ENCODE results near the gene HGFAC. TPM values are rescaled to one million over a fixed set of nuclear protein-coding genes. Genes with fewer than 3 reads are reported as not detected.

The HGFAC gene
- polyA plus RNA-seq, 3 donors: 0.24 to 0.46 TPM; not detected in 1

DNA sequence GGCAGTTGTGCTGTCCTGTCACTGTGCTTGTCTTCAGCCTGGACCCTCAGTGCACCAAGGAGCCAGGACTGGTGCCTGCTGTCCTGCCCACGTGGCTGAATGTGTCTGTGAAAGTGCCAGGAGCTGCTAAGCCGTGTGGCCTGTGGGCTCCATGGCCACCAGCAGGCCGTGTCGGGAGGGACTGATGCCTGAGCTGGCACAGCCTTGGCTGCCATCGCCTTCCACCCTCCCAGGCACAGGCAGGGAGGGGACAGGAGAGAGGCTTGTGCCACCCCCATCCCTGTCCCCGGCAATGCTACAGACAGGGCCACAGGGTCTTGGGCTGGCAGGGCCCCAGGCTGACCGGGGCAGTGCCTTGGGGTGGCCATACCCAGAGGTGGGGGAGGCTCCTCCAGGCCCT, 46.1 kb downstream of the HGFAC start:
- 63 to 85% (median 85%) methylated on average over 7 of the region's 7 CpGs for WGBS, 3 donors
- no peak overlapping the region for H3K27ac ChIP-seq (ENCODE audit: low read depth, low read length)

DNA sequence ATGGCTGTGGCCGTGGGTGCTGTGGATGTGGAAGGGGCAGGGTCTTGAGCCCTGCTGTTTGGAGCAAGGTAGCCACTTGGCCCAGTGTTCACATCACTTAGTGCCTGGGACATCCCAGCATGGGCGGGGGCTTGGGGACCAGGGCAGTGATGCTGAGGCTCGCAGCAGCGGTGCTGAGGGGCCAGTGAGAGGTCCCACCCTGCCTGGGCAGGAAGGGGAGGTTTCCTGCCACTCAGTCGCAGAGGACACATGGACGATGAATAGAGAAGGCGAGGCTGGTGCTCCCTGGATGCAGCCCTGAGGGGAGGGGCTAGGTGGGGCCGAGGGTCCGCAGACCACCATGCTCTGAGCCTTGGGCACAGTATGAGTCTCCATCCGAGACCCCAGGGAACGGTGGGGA, 47.1 kb downstream of the HGFAC start:
- WGBS, 3 donors: 32 to 74% (median 37%) methylated on average over 11 of the region's 11 CpGs
- H3K27ac ChIP-seq (ENCODE audit: low read depth, low read length): no peak overlapping the region

DNA sequence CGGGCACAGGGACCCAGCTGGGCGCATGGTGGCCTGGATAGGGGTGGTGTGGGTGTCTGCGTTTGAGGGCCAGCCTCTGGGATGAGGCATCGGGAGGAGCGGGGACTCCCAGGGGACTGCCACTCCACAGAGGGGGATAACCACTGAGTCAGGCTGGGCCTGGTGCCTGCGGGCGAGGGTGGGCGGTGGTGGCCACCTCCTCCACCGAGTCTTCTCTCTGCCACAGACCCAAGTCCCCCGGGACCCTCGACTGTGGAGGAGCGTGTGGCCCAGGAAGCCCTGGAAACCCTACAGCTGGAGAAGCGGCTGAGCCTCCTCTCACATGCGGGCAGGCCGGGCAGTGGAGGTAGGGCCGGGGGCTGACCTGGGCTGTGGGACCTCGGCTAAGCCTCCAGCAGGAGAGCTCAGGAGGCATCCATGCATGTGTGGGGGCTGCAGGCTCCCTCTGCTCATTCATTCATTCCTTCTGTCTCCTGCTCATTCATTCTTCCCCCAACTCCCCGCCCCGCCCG, 47.7 kb downstream of the HGFAC start:
- WGBS, 3 donors: 43 to 77% (median 54%) methylated on average over 19 to 20 of the region's 20 CpGs
- no peak overlapping the region for H3K27ac ChIP-seq (ENCODE audit: low read depth, low read length)

DNA sequence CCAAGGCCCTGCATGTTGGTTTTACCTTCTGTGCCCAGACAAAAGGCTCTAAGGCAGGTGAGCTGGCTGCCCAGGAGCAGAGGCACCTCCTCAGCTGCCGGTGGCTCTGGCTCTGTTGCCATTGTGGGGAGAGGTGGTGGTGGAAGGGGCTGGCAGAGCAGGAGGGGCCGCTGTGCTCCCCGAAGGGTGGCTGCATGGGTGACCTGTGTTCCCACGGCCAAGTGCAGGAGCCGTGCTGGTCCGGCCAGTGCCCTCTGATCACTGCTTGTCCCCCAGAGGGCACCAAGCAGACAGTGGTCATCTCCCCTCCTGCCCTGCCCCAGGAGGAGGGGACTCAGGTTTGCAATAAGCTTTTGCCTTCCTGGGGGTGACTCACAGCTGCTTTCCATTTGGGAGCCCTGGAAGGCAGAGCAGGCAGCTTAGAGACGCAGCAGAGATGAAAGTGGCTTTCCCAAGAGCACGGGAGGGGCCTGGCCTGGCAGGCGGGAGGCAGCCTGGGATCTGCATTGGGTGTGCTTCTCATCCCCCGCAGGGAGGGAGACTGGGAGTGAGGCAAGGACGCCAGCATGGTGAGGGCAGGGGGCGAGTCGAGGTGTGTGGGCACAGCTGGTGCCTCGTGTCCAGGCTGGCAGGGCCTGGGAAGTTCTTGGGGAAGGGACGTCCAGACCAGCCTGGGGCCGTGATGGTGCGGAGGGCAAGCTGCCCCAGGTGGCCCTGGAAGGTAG, 50.1 kb downstream of the HGFAC start:
- 61 to 87% (median 63%) methylated on average over 16 to 17 of the region's 17 CpGs for WGBS, 3 donors
- H3K27ac ChIP-seq (ENCODE audit: low read depth, low read length): no peak overlapping the region

DNA sequence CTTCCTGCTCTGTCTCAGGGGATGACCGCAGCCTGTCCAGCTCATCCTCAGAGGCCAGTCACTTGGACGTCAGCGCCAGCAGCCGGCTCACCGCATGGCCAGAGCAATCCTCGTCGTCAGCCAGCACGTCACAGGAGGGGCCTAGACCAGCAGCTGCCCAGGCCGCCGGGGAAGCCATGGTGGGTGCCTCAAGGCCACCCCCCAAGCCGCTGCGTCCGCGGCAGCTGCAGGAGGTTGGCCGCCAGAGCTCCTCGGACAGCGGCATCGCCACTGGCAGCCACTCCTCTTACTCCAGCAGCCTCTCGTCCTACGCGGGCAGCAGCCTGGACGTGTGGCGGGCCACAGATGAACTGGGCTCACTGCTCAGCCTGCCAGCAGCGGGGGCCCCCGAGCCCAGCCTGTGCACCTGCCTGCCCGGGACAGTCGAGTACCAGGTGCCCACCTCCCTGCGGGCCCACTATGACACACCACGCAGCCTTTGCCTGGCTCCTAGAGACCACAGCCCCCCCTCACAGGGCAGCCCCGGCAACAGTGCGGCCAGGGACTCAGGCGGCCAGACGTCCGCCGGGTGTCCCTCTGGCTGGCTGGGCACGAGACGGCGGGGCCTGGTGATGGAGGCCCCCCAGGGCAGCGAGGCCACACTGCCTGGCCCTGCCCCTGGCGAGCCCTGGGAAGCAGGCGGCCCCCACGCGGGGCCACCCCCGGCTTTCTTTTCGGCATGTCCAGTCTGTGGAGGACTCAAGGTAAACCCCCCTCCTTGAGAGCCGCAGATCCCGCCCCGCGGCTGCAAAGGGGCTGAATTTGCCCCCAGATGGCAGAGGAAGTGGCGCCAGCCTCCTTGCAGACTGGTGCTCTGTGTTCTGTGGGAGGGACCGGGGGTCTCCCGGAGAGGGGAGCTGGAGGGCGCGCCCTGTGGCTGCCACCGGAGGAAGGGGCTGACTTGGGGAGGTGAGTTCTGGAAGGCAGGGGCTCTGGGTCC, 51.3 kb downstream of the HGFAC start:
- 71 to 93% (median 73%) methylated on average over 50 to 55 of the region's 55 CpGs for WGBS, 3 donors

DNA sequence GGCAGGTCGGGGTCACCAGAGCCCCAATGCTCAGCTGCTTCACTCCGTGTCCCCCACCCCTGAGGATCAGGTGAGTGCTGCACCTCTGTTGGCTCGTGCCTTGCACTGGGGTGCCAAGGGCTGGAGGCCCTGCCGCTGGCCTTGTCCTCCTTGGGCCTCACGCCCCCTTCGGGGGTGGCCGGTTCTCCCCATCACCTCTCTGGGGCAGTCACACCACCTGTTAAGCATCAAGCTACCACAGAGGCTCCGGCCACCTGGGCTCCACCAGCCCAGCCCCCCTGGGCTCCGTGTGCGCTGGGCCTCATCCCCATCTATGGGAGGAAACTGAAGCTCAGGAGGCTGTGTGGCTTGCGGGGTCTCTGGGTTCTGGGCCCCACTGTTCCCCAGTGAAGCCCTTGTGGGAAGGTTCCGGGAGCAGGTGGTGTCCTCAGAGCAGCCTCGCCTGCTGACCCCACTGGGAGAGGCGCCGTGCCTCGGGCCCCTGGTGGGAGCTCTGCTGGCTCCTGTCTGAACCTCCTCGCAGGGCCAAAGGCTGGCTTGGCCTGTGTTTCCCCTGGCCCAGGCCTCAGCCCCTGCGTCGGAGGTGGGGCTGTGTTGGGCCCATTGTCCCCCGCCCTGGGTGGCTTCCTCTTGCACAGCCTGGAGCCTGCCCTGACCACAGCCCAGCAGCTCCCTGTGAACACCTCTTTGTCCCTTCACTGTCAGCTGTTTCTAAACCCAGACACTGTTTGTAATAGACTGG, 52.1 kb downstream of the HGFAC start:
- WGBS, 3 donors: 53 to 82% (median 54%) methylated on average over 19 to 20 of the region's 20 CpGs
- H3K27ac ChIP-seq (ENCODE audit: low read depth, low read length): no peak overlapping the region

More for the DNA sequence above, 51.3 kb downstream of the HGFAC start:
- no peak overlapping the region for H3K27ac ChIP-seq (ENCODE audit: low read depth, low read length)

DNA sequence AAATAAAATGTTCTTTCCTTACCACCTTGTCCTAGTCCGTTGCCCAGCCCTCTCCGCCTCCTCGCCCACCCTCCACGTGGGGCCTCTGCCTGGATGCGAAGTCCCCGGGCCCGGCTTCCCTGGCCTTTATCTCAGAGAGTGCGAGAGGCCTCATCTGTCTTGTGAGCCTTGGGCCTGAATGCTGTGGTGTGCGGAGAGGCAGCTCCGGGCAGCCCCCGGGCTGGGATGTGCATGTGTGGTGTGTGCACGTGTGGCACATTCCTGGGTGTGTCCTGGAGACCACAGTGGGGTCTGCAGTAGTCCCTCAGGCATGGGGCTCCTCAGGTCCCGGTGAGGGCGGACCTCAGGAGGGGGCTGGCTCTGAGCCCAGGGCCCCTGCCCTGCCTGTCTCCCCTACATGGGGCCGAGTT, 52.7 kb downstream of the HGFAC start:
- no peak overlapping the region for H3K27ac ChIP-seq (ENCODE audit: low read depth, low read length)
- 30 to 59% (median 36%) methylated on average over 13 to 15 of the region's 15 CpGs for WGBS, 3 donors

DNA sequence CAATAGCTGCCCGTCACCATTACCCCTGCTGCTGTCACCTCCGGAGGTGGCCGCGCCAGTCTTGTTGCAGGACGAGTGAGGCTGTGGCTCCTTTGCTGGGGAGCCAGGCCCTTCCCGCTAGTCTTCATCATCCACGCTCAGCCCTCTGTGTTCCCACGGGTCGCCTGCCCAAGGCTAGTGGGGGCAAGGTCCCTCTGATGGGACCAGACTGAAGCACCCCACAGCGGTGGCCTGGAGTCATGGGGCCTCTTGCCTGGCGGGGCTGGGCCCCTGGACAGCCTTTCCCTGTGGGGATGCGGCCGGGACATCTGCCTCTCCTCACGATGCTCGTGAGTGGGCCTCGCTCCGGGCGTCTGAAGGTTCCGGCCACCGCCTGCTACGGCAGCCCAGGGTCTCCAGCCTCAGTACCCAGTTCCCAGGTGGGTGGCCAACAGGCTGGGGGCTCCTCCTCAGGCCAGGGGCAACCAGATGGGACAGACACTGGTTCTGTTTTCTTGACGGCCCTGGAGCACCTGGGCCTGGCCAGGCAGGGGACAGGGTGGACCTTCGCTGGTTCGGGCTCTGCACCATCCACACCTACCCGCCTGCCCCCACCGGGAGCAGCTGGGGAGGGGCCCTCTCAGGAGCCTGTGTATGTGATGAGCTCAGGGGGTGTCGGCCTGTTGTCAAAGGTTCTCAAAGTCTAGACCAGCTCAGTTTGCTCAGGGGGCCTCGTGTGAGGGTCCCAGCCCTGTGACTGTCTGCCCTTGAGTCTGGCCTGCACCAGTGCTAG, 53.6 kb downstream of the HGFAC start:
- no peak overlapping the region for H3K27ac ChIP-seq (ENCODE audit: low read depth, low read length)
- 76 to 80% (median 77%) methylated on average over 27 to 28 of the region's 28 CpGs for WGBS, 3 donors

DNA sequence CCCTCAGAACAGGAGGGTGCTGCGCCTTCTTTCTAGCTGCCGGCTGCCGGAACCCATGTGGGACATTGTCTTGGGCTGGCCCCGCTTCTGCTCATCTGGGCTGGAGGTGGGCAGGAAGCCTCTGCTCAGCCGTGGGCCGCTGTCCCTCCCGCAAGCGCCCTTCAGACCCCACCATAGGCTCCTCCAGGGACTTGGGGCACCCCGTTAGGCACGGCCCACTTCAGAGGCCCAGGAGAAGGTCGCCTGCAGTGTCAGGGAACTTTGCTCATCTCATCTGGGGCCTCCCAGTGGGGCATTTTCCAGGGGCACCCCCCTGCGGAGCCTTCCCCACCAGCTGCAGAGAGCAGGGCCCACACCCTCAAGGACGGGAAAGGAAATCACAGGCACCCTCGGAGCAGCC, 54.3 kb downstream of the HGFAC start:
- 56 to 74% (median 71%) methylated on average over 14 of the region's 14 CpGs for WGBS, 3 donors
- no peak overlapping the region for H3K27ac ChIP-seq (ENCODE audit: low read depth, low read length)

DNA sequence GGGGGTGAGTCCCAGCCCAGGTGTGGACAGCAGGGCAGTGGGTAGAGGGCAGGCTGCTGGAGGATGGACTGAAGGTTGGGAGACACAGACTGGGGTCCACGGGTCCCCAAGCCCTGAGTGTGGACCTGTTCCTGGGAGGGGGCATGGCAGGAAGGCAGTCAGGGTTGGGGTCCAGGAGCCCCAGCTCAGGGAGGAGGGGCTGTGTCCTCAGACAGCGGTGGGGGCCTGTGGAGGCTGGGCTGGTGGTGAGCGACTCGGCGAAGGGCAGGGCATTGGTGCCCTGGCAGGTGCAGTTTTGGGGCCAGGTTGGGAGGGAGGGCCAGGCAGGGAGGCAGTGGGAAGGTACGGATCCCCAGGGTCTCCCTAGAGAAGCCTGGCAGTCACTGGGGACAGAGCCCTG, 55.3 kb downstream of the HGFAC start:
- 83 to 97% (median 84%) methylated on average over 6 of the region's 6 CpGs for WGBS, 3 donors
- no peak overlapping the region for H3K27ac ChIP-seq (ENCODE audit: low read depth, low read length)

DNA sequence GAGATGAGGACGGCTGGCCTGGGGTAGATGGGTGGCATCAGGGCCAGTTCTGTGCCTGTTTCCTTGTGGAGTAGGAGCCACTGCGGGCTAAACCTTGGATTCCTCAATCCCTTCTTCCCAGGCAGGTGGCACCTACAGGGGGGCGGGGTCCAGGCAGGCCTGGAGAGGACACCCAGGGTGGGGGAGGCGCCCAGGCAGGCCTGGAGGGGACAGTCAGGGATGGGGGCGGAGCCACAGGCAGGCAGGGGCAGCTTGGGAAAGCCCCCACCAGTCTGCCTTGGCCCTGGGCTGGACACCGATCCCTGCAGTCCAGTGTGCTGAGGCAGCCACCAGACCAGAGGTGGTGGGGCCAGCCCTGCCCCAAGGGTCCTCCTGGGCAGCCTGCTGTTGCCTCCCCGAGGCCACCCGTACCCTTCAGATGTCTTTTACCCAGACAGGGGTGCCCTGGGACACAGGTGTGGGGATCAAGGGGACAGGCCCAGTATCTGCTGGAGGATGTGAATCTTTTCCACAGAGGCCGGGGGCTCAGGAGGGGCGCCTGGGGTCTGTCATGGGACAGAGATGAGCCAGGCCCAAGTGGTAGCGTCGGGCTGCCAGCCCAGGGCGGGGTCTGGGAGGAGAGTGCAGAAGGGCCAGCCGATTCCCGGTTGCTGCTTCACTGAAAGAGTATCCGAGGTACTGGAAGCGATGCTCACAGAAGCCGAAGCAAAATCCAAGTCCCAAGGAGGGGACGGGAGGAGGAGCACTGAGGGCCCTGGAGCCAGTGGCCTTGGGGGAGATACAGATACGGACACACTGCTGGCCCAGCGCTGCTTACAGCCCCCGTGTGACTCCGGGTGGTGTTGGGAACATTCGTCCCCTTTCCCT, 56.0 kb downstream of the HGFAC start:
- H3K27ac ChIP-seq (ENCODE audit: low read depth, low read length): no peak overlapping the region
- WGBS, 3 donors: 76 to 78% (median 77%) methylated on average over 20 to 24 of the region's 24 CpGs

DNA sequence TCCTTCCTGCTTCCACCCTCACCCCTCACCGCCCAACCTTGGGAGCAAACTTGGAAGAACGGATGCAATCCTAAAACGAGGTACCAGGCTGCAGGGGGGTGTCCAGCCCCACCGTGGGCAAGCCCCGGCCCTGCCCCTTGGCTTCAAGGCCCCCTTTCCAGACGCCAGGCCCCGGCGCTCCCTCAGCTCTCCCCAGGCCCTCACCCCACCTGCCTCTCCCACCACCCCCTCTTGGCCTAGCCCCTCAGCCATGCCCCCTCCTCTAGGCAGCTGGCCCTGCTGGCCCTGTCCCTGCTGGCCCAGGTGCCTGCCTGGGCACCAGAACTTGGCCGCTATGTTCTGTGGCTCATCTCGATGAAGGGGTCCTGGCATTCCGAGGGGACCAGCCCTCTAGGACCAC, 56.6 kb downstream of the HGFAC start:
- 83 to 88% (median 86%) methylated on average over 9 to 11 of the region's 11 CpGs for WGBS, 3 donors
- H3K27ac ChIP-seq (ENCODE audit: low read depth, low read length): no peak overlapping the region

Other genes with a start within 250 kb of the HGFAC start
- gene MSANTD1, start 192.8 kb upstream of the HGFAC start, polyA plus RNA-seq: under 1 TPM in 2 of 3 donors, not detected in 1; 0.22 to 0.36 TPM
- 10 to 100 TPM in 2 of 3 donors, 1 to 10 TPM in 1; 6.9 to 16.6 (median 16.3) TPM for gene RGS12, start 148.9 kb upstream of the HGFAC start, polyA plus RNA-seq
- gene DOK7, start 21.3 kb downstream of the HGFAC start, polyA plus RNA-seq: 1 to 10 TPM in 1 of 3 donors, under 1 TPM in 2; 0.11 to 2.1 (median 0.18) TPM
- 100 to 1,000 TPM in 2 of 3 donors, 10 to 100 TPM in 1; 34.9 to 176 (median 140) TPM for gene LRPAP1, start 90.5 kb downstream of the HGFAC start, polyA plus RNA-seq